G401 (cell line): ENCODE results near the gene PHGDH. TPM values are rescaled to one million over a fixed set of nuclear protein-coding genes. Genes with fewer than 3 reads are reported as not detected.

Experiments
- DNase-seq: peaks from one replicate; pipeline ENCODE4 v3.0.0-alpha.2; 2015; ENCODE audit warnings: low spot score
- in situ Hi-C: cut with HindIII; loops from 2 replicates; pipeline ENCODE4 v1.10.0; 2016; ENCODE audit warnings: low sequenced_read_pairs, mixed read lengths
- total RNA-seq: library from RNA; depleted of rRNA; stranded (reverse); fragments of >200 nt; shearing (Covaris generic); gene quantifications from 2 replicates; pipeline ENCODE4 v1.2.3, GENCODE V29; 2014

PHGDH gene
- total RNA-seq, 1 experiment from 2014 or later, result 180 TPM

- in situ Hi-C loops, result no loop called here
- no peak for DNase-seq
Measured at GRCh38 chr1:119724611-119725218, 13.0 kb downstream of the PHGDH start.

GRCh38 chr1:119725626-119726025, 13.9 kb downstream of the PHGDH start:
- in situ Hi-C loops, result no loop called here
- no peak for DNase-seq

GRCh38 chr1:119727991-119728390, 16.3 kb downstream of the PHGDH start:
- DNase-seq, result no peak
- in situ Hi-C loops, result no loop called here

GRCh38 chr1:119729044-119729443, 17.3 kb downstream of the PHGDH start:
- in situ Hi-C loops, result no loop called here
- DNase-seq, result no peak

GRCh38 chr1:119731060-119731459, 19.3 kb downstream of the PHGDH start:
- DNase-seq, result no peak
- in situ Hi-C loops, result no loop called here

GRCh38 chr1:119731741-119732430, 20.2 kb downstream of the PHGDH start:
- in situ Hi-C loops, result no loop called here

GRCh38 chr1:119732465-119733168, 20.9 kb downstream of the PHGDH start:
- in situ Hi-C loops, result no loop called here
- DNase-seq, result no peak

More at GRCh38 chr1:119731741-119732430, 20.2 kb downstream of the PHGDH start:
- no peak for DNase-seq

- in situ Hi-C loops, result no loop called here
- DNase-seq, result no peak
Measured at GRCh38 chr1:119733754-119734153, 22.0 kb downstream of the PHGDH start.

GRCh38 chr1:119735217-119735616, 23.5 kb downstream of the PHGDH start:
- in situ Hi-C loops, result no loop called here
- DNase-seq, result no peak

- DNase-seq, result no peak
- in situ Hi-C loops, result no loop called here
Measured at GRCh38 chr1:119736649-119737039, 24.9 kb downstream of the PHGDH start.

- in situ Hi-C loops, result no loop called here
Measured at GRCh38 chr1:119737040-119737682, 25.4 kb downstream of the PHGDH start.

GRCh38 chr1:119738100-119738720, 26.5 kb downstream of the PHGDH start:
- no peak for DNase-seq
- in situ Hi-C loops, result no loop called here

More at GRCh38 chr1:119737040-119737682, 25.4 kb downstream of the PHGDH start:
- DNase-seq, result no peak

GRCh38 chr1:119739150-119739549, 27.4 kb downstream of the PHGDH start:
- DNase-seq, result no peak
- in situ Hi-C loops, result no loop called here

- DNase-seq, result no peak
- in situ Hi-C loops, result no loop called here
Measured at GRCh38 chr1:119740261-119740660, 28.5 kb downstream of the PHGDH start.

- in situ Hi-C loops, result no loop called here
- no peak for DNase-seq
Measured at GRCh38 chr1:119740896-119741780, 29.4 kb downstream of the PHGDH start.

- DNase-seq, result peak; percentile 25
- in situ Hi-C loops, result no loop called here
Measured at GRCh38 chr1:119742202-119742601, 30.5 kb downstream of the PHGDH start.

GRCh38 chr1:119742677-119743076, 30.9 kb downstream of the PHGDH start:
- no peak for DNase-seq
- in situ Hi-C loops, result no loop called here

GRCh38 chr1:119743308-119743707, 31.6 kb downstream of the PHGDH start:
- in situ Hi-C loops, result no loop called here
- DNase-seq, result no peak
